Measurements from ENCODE around the gene RPLP2. TPM values are rescaled to one million over a fixed set of nuclear protein-coding genes. Genes with fewer than 3 reads are reported as not detected.

The RPLP2 gene
- polyA plus RNA-seq, 1 of the 3 experiments (the other 2 are of a cell fraction), result 799 TPM

GRCh38 chr11:765802-766091 is 44.0 kb upstream of the RPLP2 start:
- TF ChIP-seq MXI1 (IDR thresholded peaks at IDR 0.05; ENCODE audit: low read depth, low read length), result no peak
- TF ChIP-seq, protein P1, sequence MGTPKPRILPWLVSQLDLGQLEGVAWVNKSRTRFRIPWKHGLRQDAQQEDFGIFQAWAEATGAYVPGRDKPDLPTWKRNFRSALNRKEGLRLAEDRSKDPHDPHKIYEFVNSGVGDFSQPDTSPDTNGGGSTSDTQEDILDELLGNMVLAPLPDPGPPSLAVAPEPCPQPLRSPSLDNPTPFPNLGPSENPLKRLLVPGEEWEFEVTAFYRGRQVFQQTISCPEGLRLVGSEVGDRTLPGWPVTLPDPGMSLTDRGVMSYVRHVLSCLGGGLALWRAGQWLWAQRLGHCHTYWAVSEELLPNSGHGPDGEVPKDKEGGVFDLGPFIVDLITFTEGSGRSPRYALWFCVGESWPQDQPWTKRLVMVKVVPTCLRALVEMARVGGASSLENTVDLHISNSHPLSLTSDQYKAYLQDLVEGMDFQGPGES (IDR thresholded peaks at IDR 0.05; ENCODE audit: low read depth, low read length), result no peak
- no peak for TF ChIP-seq POLR2AphosphoS5 (IDR thresholded peaks at IDR 0.05; ENCODE audit: low read depth, low read length)
- no peak for TF ChIP-seq NFIC (IDR thresholded peaks at IDR 0.05; ENCODE audit: borderline replicate concordance)
- no peak for TF ChIP-seq TEAD4 (IDR thresholded peaks at IDR 0.05; ENCODE audit: borderline replicate concordance, insufficient read depth)
- no peak for TF ChIP-seq RFX5 (IDR thresholded peaks at IDR 0.05; ENCODE audit: low read length)
- TF ChIP-seq USF1 (IDR thresholded peaks at IDR 0.05; ENCODE audit: borderline replicate concordance, low read depth), result no peak
- no peak for TF ChIP-seq FOSL2 (IDR thresholded peaks at IDR 0.05; ENCODE audit: borderline replicate concordance, low read depth)
- TF ChIP-seq PBX3 (IDR thresholded peaks at IDR 0.05), result no peak
- no peak for TF ChIP-seq SMC3 (IDR thresholded peaks at IDR 0.05; ENCODE audit: low read depth, low read length)
- no peak for TF ChIP-seq CHD2 (IDR thresholded peaks at IDR 0.05; ENCODE audit: low read length, partially characterized antibody)
- no peak for TF ChIP-seq NRF1 (IDR thresholded peaks at IDR 0.05; ENCODE audit: low read depth, low read length)
- no peak for TF ChIP-seq RXRA (IDR thresholded peaks at IDR 0.05; ENCODE audit: borderline replicate concordance, low read depth)
- TF ChIP-seq, protein P2, sequence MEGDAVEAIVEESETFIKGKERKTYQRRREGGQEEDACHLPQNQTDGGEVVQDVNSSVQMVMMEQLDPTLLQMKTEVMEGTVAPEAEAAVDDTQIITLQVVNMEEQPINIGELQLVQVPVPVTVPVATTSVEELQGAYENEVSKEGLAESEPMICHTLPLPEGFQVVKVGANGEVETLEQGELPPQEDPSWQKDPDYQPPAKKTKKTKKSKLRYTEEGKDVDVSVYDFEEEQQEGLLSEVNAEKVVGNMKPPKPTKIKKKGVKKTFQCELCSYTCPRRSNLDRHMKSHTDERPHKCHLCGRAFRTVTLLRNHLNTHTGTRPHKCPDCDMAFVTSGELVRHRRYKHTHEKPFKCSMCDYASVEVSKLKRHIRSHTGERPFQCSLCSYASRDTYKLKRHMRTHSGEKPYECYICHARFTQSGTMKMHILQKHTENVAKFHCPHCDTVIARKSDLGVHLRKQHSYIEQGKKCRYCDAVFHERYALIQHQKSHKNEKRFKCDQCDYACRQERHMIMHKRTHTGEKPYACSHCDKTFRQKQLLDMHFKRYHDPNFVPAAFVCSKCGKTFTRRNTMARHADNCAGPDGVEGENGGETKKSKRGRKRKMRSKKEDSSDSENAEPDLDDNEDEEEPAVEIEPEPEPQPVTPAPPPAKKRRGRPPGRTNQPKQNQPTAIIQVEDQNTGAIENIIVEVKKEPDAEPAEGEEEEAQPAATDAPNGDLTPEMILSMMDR (IDR thresholded peaks at IDR 0.05), result no peak
- no peak for TF ChIP-seq ELF1 (IDR thresholded peaks at IDR 0.05)
- DNase-seq, result no peak
- H3K9me3 ChIP-seq, result no peaks in the 10 kb centered on the region
- WGBS (ENCODE audit: low lambda C conversion rate), result 99% methylated on average over 8 of the region's 8 CpGs
- H2AFZ ChIP-seq (ENCODE audit: low read depth), result no peak overlapping the region
- no peaks in the 10 kb centered on the region for H3K27me3 ChIP-seq (ENCODE audit: insufficient read depth)
- ChIA-PET CTCF (interaction anchor here (0.7 to 6.3 kb wide), 9 partner anchors 9 to 38 kb away, joined by 3 to 31 read pairs (median 4); partner anchors contain the start of gene GATD1), POLR2A (no interaction called here)
- peaks cover 9% of the 10 kb centered on the region for H4K20me1 ChIP-seq (ENCODE audit: insufficient read depth)
- H3K9me2 ChIP-seq, result no peaks in the 10 kb centered on the region
- no peak overlapping the region for H3K27ac ChIP-seq (ENCODE audit: low read depth in 2 of 2, low read length in 1 of 2)
- no peak overlapping the region for H3K4me2 ChIP-seq
- H3K4me1 ChIP-seq (ENCODE audit: control insufficient read depth in 1 of 2, insufficient read depth in 2 of 2, low read depth in 1 of 2, low read length in 1 of 2), result peaks cover 5 to 9% of the 10 kb centered on the region in 2 experiments; a peak in 2 of 4 replicates
- peaks cover 24% of the 10 kb centered on the region for H3F3A ChIP-seq (replicated peaks; ENCODE audit: insufficient read depth)
- no peak overlapping the region for H3K4me3 ChIP-seq (ENCODE audit: low read depth in 2 of 2, low read length in 1 of 2)
- peaks cover 10% of the 10 kb centered on the region for H3K79me2 ChIP-seq (ENCODE audit: insufficient read depth)
- H3K36me3 ChIP-seq (replicated peaks in 1 of 2; ENCODE audit: control insufficient read depth in 1 of 2, insufficient read depth in 2 of 2, low read length in 1 of 2), result peaks cover 13 to 45% of the 10 kb centered on the region in 2 experiments
- H3K9ac ChIP-seq, result no peak overlapping the region
